Muscle layer of colon (tissue), 2 donors: ENCODE results near the gene CBFB.
A peak's percentile ranks its signal among the peaks of the same experiment; 100 is the strongest.

Experiments used
- H3K27ac ChIP-seq: one replicate; pipeline ENCODE4 v1.7.0; 2013; ENCODE audit warnings: low read depth, mild to moderate bottlenecking, low read length, moderate library complexity
- H3K27me3 ChIP-seq, 2 donors: one replicate each; pipeline ENCODE4 v1.7.0; 2013; ENCODE audit warnings: low read length in 2 of 2, mild to moderate bottlenecking in 2 of 2; ENCODE audit not compliant: insufficient read depth in 2 of 2, control insufficient read depth in 1 of 2
- H3K36me3 ChIP-seq: one replicate; pipeline ENCODE4 v1.7.0; 2013; ENCODE audit warnings: mild to moderate bottlenecking, low read length; ENCODE audit not compliant: insufficient read depth
- H3K4me1 ChIP-seq: one replicate; pipeline ENCODE4 v1.7.0; 2013; ENCODE audit warnings: mild to moderate bottlenecking, low read length; ENCODE audit not compliant: insufficient read depth
- H3K4me3 ChIP-seq, 2 donors: one replicate each; pipeline ENCODE4 v1.7.0; 2013; ENCODE audit warnings: low read length in 2 of 2, low read depth in 1 of 2, mild to moderate bottlenecking in 1 of 2, moderate library complexity in 1 of 2
- H3K9ac ChIP-seq: one replicate; pipeline ENCODE4 v1.7.0; 2013; ENCODE audit warnings: low read length
- H3K9me3 ChIP-seq: one replicate; pipeline ENCODE4 v1.7.0; 2013; ENCODE audit warnings: mild to moderate bottlenecking, low read length
- donor health status: abdominal sarcoma.
- donor health status: Adenocarcinoma of cecum.

The CBFB gene

GRCh38 chr16:67006930-67007658 is 21.9 kb upstream of the CBFB start:
- H3K27me3 ChIP-seq = no peaks in the 10 kb centered on the region
- H3K4me3 ChIP-seq = no peak overlapping the region
- H3K27ac ChIP-seq = no peak overlapping the region
- no peaks in the 10 kb centered on the region for H3K9me3 ChIP-seq
- H3K36me3 ChIP-seq = no peaks in the 10 kb centered on the region
- H3K9ac ChIP-seq = no peak overlapping the region
- no peaks in the 10 kb centered on the region for H3K4me1 ChIP-seq

DNA sequence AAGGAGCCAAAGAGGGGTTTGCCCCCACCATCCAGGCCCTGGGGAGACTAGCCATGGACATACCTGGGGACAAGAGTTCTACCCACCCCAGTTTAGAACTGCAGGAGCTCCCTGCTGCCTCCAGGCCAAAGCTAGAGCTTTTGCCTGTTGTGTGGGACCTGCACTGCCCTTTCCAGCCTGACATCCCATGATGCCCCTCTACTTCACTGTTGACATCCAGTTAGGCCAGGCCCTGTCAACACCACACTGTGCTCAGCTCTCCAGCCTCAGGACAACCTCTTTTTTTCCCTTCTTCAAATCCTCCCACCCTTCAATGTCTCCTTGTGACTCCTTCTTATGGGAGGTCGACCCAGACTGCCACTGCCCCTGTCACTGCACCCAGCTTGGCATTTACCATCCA is 19.8 kb upstream of the CBFB start:
- no peak overlapping the region for H3K27ac ChIP-seq
- H3K9me3 ChIP-seq = no peaks in the 10 kb centered on the region
- H3K4me3 ChIP-seq = no peak overlapping the region
- no peak overlapping the region for H3K9ac ChIP-seq
- no peaks in the 10 kb centered on the region for H3K36me3 ChIP-seq
- H3K27me3 ChIP-seq = peaks cover 0 to 9% of the 10 kb centered on the region in 2 donors
- peaks cover 8% of the 10 kb centered on the region for H3K4me1 ChIP-seq

DNA sequence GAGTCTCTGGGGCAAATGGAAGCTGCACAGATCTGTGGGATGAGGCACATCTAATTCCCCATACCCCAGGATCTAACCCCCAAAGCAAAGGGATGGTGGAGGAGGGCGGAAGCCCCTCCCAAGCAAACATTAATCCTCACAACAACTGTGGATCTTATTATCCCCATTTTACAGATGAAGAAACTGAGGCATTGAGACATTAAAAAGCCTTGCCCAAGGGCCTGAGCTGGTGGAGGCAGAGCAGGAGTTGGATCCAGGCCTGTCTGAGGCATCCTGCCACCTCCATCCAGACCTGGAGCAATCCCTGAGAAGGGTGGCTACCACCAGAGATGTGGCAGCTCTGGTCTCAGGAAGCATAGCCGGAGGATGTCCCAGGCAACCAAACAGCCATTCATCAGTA is 17.7 kb upstream of the CBFB start:
- peaks cover 8% of the 10 kb centered on the region for H3K4me1 ChIP-seq
- H3K9ac ChIP-seq = no peak overlapping the region
- H3K27me3 ChIP-seq = peaks cover 0 to 9% of the 10 kb centered on the region in 2 donors
- no peaks in the 10 kb centered on the region for H3K9me3 ChIP-seq
- no peak overlapping the region for H3K27ac ChIP-seq
- H3K4me3 ChIP-seq = no peak overlapping the region
- no peaks in the 10 kb centered on the region for H3K36me3 ChIP-seq

- peak overlapping the region; percentile 12 to 64 for H3K4me3 ChIP-seq
These were observed 15.6 kb upstream of the CBFB start for GRCh38 chr16:67013233-67013822.

GRCh38 chr16:67013823-67014633 is 14.9 kb upstream of the CBFB start:
- Histone ChIP-seq H3K9ac (no peak overlapping the region), H3K9me3 (no peaks in the 10 kb centered on the region), H3K27me3 (peaks cover 0 to 9% of the 10 kb centered on the region in 2 donors), H3K36me3 (no peaks in the 10 kb centered on the region), H3K4me1 (peaks cover 8% of the 10 kb centered on the region), H3K27ac (no peak overlapping the region), H3K4me3 (peak overlapping the region; percentile 12 to 64)

More at GRCh38 chr16:67013233-67013822, 15.6 kb upstream of the CBFB start:
- Histone ChIP-seq H3K27ac (no peak overlapping the region), H3K4me1 (peaks cover 8% of the 10 kb centered on the region), H3K27me3 (peaks cover 0 to 9% of the 10 kb centered on the region in 2 donors), H3K9me3 (no peaks in the 10 kb centered on the region), H3K9ac (no peak overlapping the region), H3K36me3 (no peaks in the 10 kb centered on the region)

DNA sequence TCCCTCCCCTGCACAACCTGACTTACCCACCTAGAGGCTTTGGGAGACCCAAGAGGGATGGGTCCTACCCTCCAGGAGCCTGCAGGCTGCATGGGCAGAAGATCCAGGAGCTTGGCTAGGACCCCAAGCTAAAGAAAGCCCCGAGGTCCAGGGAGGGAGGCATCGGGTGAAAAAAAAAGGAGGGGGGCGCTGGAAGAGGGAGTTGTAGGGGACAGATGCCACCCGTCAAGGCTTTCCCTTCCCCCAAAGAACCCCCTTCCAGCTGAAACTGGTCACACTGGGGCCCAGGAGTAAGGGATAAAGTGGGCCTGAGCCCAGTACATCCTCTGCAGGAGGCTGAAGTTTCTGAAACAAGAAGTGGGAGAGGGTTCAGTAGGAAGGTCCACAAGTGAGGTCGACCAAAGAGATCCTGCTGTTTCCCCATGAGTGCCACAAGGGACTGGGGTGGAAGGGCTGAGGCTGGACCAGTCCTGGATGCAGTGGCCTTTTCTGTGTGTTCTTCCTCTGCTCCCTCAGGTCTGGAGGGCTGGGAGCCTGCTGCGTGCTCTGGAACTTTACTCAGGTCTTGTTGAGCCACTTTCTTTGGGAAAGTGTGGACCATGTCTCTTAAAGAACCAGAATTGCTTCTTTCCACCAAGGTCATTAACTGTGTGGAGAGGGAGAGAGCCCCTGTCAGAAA is 14.2 kb upstream of the CBFB start:
- no peak overlapping the region for H3K27ac ChIP-seq
- H3K36me3 ChIP-seq = no peaks in the 10 kb centered on the region
- peaks cover 8% of the 10 kb centered on the region for H3K4me1 ChIP-seq
- H3K27me3 ChIP-seq = peaks cover 0 to 9% of the 10 kb centered on the region in 2 donors
- H3K9me3 ChIP-seq = no peaks in the 10 kb centered on the region
- H3K4me3 ChIP-seq = peak overlapping the region; percentile 12 to 64
- H3K9ac ChIP-seq = no peak overlapping the region

DNA sequence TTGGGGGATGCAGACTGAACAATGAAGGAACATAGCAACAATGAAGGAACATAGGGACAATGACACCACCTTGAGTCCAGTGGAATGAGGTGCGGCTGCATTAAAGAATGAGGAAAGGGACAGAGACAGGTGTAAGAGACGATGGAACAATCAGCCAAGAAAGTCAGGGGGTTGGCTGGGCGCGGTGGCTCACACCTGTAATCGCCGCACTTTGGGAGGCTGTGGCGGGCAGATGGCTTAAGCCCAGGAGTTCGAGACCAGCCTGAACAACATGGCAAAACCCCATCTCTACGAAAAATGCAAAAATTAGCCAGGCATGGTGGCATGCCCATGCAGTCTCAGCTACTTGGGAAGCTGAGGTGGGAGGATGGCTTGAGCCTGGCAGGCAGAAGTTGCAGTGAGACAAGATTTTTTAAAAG is 13.6 kb upstream of the CBFB start:
- Histone ChIP-seq H3K9me3 (no peaks in the 10 kb centered on the region), H3K9ac (no peak overlapping the region), H3K27ac (no peak overlapping the region), H3K4me1 (peaks cover 8% of the 10 kb centered on the region), H3K4me3 (no peak overlapping the region), H3K36me3 (no peaks in the 10 kb centered on the region), H3K27me3 (peaks cover 0 to 9% of the 10 kb centered on the region in 2 donors)

GRCh38 chr16:67016143-67016542 is 12.8 kb upstream of the CBFB start:
- H3K36me3 ChIP-seq = no peaks in the 10 kb centered on the region
- no peak overlapping the region for H3K9ac ChIP-seq
- H3K4me1 ChIP-seq = peaks cover 8% of the 10 kb centered on the region

DNA sequence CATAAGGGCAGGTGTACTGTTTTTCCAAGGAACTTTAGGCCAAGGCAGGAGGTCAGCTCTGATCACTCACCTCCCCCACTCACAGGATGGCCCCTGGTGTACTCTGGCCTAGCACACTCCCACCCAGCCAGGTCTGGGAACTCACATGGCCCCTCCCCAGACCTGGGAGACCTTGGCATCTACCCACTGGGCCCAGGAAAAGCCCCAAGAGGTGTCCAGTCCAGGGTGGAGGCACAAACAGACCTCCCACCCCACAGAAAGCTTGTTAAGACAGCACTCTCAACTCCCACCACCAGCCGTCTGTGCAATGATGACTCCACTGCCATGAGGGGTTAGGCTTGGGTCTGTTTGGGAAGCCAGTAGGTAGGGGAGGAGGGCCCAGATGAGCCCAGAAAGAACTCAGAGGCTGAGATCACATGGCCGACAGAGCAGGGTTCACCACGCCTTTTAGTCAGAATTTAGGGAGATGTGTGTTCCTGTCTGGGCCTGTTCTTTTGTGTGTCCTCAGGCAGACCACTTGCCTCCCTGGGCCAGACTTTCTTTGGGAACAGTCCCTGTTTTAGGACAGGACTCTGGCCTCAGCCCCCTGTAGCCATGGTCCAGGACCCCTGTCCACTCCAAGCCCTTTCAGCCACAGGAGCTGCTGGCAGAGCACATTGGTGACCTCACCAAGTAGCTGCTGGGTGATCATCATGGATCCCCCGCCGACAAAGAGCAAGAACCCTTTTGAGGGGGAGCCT is 12.1 kb upstream of the CBFB start:
- peaks cover 0 to 9% of the 10 kb centered on the region in 2 donors for H3K27me3 ChIP-seq
- no peak overlapping the region for H3K9ac ChIP-seq
- no peaks in the 10 kb centered on the region for H3K36me3 ChIP-seq

More at GRCh38 chr16:67016143-67016542, 12.8 kb upstream of the CBFB start:
- Histone ChIP-seq H3K27ac (no peak overlapping the region), H3K27me3 (peaks cover 0 to 9% of the 10 kb centered on the region in 2 donors), H3K9me3 (no peaks in the 10 kb centered on the region), H3K4me3 (no peak overlapping the region)

DNA sequence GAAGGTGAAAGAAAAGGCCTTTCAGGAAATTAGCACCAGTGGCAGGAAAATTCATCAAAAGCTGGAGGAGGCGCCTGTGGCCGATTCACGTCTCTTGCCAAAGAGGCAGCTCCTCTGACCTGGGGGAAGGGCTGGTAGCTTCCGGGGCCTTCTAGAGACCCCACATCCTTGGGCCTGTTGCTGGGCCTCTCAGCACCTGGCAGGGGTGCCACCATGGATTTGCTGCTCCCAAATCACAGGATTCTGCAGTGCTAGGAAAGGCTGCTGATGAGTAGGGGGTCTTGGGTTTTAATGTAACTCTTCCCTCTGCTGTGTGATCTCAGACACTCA is 11.6 kb upstream of the CBFB start:
- H3K27me3 ChIP-seq = peaks cover 0 to 9% of the 10 kb centered on the region in 2 donors
- no peak overlapping the region for H3K4me3 ChIP-seq
- H3K9me3 ChIP-seq = no peaks in the 10 kb centered on the region
- H3K27ac ChIP-seq = no peak overlapping the region
- H3K36me3 ChIP-seq = no peaks in the 10 kb centered on the region
- no peak overlapping the region for H3K9ac ChIP-seq
- peaks cover 8% of the 10 kb centered on the region for H3K4me1 ChIP-seq

More for the DNA sequence above, 12.1 kb upstream of the CBFB start:
- Histone ChIP-seq H3K27ac (no peak overlapping the region), H3K4me1 (peaks cover 8% of the 10 kb centered on the region), H3K9me3 (no peaks in the 10 kb centered on the region), H3K4me3 (no peak overlapping the region)
